ENCODE measurements around the gene SMARCA5.

The SMARCA5 gene

GRCh38 chr4:143549928-143550327 lies 36.4 kb downstream of the SMARCA5 start (continued):
- TF ChIP-seq PATZ1 (CRISPR knock-in tag; IDR thresholded peaks at IDR 0.05; ENCODE audit: borderline replicate concordance) (no peak), ZNF70 (CRISPR knock-in tag; IDR thresholded peaks at IDR 0.05) (no peak), ZC3H10 (CRISPR knock-in tag; IDR thresholded peaks at IDR 0.05) (no peak), ZFP3 (CRISPR knock-in tag; IDR thresholded peaks at IDR 0.05) (no peak), PPARA (CRISPR knock-in tag; IDR thresholded peaks at IDR 0.05; ENCODE audit: borderline replicate concordance) (no peak)

- no peak for ATAC-seq
- TF ChIP-seq CREB5 (CRISPR knock-in tag; IDR thresholded peaks at IDR 0.05; ENCODE audit: low read depth), result no peak
Measured at GRCh38 chr4:143554728-143555597, 41.5 kb downstream of the SMARCA5 start.

- ATAC-seq, result no peak
- no peak for TF ChIP-seq ZNF565 (CRISPR knock-in tag; conservative IDR thresholded peaks at IDR 0.05; ENCODE audit: low read depth)
- no peak for TF ChIP-seq ISL1 (CRISPR knock-in tag; IDR thresholded peaks at IDR 0.05)
- no peak for TF ChIP-seq PATZ1 (CRISPR knock-in tag; IDR thresholded peaks at IDR 0.05; ENCODE audit: borderline replicate concordance)
- TF ChIP-seq POU6F1 (CRISPR knock-in tag; IDR thresholded peaks at IDR 0.05; ENCODE audit: borderline replicate concordance, low read depth), result no peak
- no peak for TF ChIP-seq OSR1 (CRISPR knock-in tag; IDR thresholded peaks at IDR 0.05)
- TF ChIP-seq SNAI2 (CRISPR knock-in tag; IDR thresholded peaks at IDR 0.05), result no peak
- no peak for TF ChIP-seq TCF4 (CRISPR knock-in tag; IDR thresholded peaks at IDR 0.05; ENCODE audit: borderline replicate concordance)
- TF ChIP-seq CSDC2 (CRISPR knock-in tag; IDR thresholded peaks at IDR 0.05), result no peak
- TF ChIP-seq ZFP3 (CRISPR knock-in tag; IDR thresholded peaks at IDR 0.05), result no peak
- TF ChIP-seq TSHZ2 (CRISPR knock-in tag; IDR thresholded peaks at IDR 0.05), result no peak
- no peak for TF ChIP-seq ESRRG (CRISPR knock-in tag; IDR thresholded peaks at IDR 0.05)
- TF ChIP-seq ARNTL (CRISPR knock-in tag; IDR thresholded peaks at IDR 0.05; ENCODE audit: borderline replicate concordance, low read depth), result no peak
- TF ChIP-seq GLIS3 (CRISPR knock-in tag; IDR thresholded peaks at IDR 0.05), result no peak
- TF ChIP-seq BACH2 (CRISPR knock-in tag; IDR thresholded peaks at IDR 0.05; ENCODE audit: borderline replicate concordance), result no peak
- TF ChIP-seq ZNF70 (CRISPR knock-in tag; IDR thresholded peaks at IDR 0.05), result no peak
- TF ChIP-seq ZFP30 (CRISPR knock-in tag; IDR thresholded peaks at IDR 0.05), result no peak
Measured at GRCh38 chr4:143555676-143556075, 42.2 kb downstream of the SMARCA5 start.

All from SK-N-SH treated with all-trans-retinoic acid at 6 μM for 48 hours (cell line).